Ishikawa (cell line): ENCODE data around the gene IFI27L1.

Experiments
- CEBPB ChIP-seq: IDR thresholded peaks from 2 replicates; pipeline ENCODE4 v1.6.1; 2012
- CREB1 ChIP-seq: IDR thresholded peaks from 2 replicates; pipeline ENCODE4 v1.6.1; 2012; ENCODE audit warnings: low read depth
- EGR1 ChIP-seq: IDR thresholded peaks from 2 replicates; pipeline ENCODE4 v1.6.1; 2012
- EP300 ChIP-seq: IDR thresholded peaks from 2 replicates; pipeline ENCODE4 v1.6.1; 2012; ENCODE audit warnings: borderline replicate concordance
- FOXM1 ChIP-seq: IDR thresholded peaks from 2 replicates; pipeline ENCODE4 v1.6.1; 2012; ENCODE audit warnings: low read depth, borderline replicate concordance
- NFIC ChIP-seq: IDR thresholded peaks from 2 replicates; pipeline ENCODE4 v1.6.1; 2012
- RAD21 ChIP-seq: IDR thresholded peaks from 2 replicates; pipeline ENCODE4 v1.6.1; 2012; ENCODE audit warnings: low read depth
- TAF1 ChIP-seq: IDR thresholded peaks from 2 replicates; pipeline ENCODE4 v1.6.1; 2012; ENCODE audit warnings: low read depth, mild to moderate bottlenecking
- TCF12 ChIP-seq: IDR thresholded peaks from 2 replicates; pipeline ENCODE4 v1.6.1; 2012; ENCODE audit warnings: low read depth
- TEAD4 ChIP-seq: IDR thresholded peaks from 2 replicates; pipeline ENCODE4 v1.6.1; 2012
- YY1 ChIP-seq: IDR thresholded peaks from 2 replicates; pipeline ENCODE4 v1.6.1; 2012; ENCODE audit warnings: low read depth
- ZBTB7A ChIP-seq: IDR thresholded peaks from 2 replicates; pipeline ENCODE4 v1.6.1; 2012; ENCODE audit warnings: low read depth
- TF ChIP-seq, protein P1 (sequence below): IDR thresholded peaks from 2 replicates; pipeline ENCODE4 v1.6.1; 2012
- TF ChIP-seq, protein P2 (sequence below): IDR thresholded peaks from 2 replicates; pipeline ENCODE4 v1.6.1; 2012
- TF ChIP-seq, protein P3 (sequence below): IDR thresholded peaks from 2 replicates; pipeline ENCODE4 v1.6.1; 2012; ENCODE audit warnings: low read depth, mild to moderate bottlenecking

IFI27L1 gene

DNA sequence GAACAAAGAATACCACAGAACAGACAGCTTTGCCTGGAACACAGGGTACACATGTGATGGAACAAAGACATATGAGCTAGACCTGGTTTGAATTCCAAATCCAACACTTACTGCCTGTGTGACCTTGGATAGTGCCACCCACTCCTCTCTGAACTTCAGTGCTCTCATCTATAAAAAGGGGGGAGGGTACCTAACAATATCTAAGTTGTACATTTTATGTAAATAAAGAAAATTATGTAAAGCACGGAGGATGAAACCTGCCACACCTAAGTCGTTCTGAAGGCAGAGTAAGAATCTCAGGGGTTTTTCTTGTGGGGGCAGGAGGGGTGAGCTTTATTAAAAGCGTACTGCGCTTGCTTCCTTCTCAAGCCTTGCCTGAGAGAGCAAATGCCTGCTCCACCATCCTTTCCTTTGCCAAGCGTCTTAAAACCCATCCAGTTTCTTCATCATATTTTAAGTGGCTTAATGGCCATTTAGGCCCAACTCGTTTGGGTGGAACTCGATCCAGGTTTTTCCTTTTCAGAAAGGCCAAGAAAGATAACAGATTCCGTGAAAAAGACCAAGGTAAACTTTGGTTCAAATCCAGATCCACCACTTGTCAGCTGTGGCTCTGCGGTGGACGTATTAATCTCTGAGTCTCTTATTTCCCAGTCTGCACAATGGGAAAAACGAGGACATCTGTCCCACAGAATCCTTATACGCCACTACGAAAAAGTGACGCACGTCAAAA, 1.1 kb upstream of the IFI27L1 start:
- no peak for TF ChIP-seq EP300
- no peak for TF ChIP-seq ZBTB7A
- no peak for TF ChIP-seq CREB1
- TF ChIP-seq TAF1: no peak
- TF ChIP-seq, protein P1, sequence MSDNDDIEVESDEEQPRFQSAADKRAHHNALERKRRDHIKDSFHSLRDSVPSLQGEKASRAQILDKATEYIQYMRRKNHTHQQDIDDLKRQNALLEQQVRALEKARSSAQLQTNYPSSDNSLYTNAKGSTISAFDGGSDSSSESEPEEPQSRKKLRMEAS: no peak
- TF ChIP-seq EGR1: no peak
- no peak for TF ChIP-seq FOXM1
- TF ChIP-seq, protein P2, sequence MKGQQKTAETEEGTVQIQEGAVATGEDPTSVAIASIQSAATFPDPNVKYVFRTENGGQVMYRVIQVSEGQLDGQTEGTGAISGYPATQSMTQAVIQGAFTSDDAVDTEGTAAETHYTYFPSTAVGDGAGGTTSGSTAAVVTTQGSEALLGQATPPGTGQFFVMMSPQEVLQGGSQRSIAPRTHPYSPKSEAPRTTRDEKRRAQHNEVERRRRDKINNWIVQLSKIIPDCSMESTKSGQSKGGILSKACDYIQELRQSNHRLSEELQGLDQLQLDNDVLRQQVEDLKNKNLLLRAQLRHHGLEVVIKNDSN: no peak
- no peak for TF ChIP-seq YY1
- no peak for TF ChIP-seq TCF12
- TF ChIP-seq, protein P3, sequence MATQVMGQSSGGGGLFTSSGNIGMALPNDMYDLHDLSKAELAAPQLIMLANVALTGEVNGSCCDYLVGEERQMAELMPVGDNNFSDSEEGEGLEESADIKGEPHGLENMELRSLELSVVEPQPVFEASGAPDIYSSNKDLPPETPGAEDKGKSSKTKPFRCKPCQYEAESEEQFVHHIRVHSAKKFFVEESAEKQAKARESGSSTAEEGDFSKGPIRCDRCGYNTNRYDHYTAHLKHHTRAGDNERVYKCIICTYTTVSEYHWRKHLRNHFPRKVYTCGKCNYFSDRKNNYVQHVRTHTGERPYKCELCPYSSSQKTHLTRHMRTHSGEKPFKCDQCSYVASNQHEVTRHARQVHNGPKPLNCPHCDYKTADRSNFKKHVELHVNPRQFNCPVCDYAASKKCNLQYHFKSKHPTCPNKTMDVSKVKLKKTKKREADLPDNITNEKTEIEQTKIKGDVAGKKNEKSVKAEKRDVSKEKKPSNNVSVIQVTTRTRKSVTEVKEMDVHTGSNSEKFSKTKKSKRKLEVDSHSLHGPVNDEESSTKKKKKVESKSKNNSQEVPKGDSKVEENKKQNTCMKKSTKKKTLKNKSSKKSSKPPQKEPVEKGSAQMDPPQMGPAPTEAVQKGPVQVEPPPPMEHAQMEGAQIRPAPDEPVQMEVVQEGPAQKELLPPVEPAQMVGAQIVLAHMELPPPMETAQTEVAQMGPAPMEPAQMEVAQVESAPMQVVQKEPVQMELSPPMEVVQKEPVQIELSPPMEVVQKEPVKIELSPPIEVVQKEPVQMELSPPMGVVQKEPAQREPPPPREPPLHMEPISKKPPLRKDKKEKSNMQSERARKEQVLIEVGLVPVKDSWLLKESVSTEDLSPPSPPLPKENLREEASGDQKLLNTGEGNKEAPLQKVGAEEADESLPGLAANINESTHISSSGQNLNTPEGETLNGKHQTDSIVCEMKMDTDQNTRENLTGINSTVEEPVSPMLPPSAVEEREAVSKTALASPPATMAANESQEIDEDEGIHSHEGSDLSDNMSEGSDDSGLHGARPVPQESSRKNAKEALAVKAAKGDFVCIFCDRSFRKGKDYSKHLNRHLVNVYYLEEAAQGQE: no peak
- no peak for TF ChIP-seq NFIC
- no peak for TF ChIP-seq CEBPB
- TF ChIP-seq TEAD4: no peak
- TF ChIP-seq RAD21: no peak

DNA sequence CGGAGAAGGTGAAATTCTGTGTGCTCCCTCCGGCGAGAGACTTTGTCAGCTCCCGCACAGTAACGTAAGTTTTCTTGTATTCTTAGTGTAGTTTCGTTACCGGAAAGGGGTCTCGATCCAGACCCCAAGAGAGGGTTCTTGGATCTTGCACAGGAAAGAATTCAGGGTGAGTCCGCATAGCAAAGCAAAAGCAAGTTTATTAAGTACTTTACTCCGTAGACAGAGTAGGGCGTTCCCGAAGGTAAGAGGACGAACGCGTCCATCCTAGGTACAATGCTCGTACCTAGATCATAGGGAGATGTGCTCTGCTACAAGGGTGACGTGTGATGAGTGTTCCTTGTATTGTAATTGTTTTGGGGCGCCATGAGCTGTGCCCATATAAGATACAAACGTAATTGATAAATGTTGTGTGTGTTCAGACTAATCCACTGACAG, 293 bp downstream of the IFI27L1 start:
- TF ChIP-seq YY1 (no peak), NFIC (no peak), RAD21 (no peak), ZBTB7A (no peak), TEAD4 (no peak), EGR1 (no peak), TAF1 (no peak), CREB1 (no peak), TCF12 (no peak), EP300 (no peak), FOXM1 (no peak), CEBPB (no peak)
- TF ChIP-seq, protein P3: no peak
- TF ChIP-seq, protein P2: no peak
- TF ChIP-seq, protein P1: no peak

DNA sequence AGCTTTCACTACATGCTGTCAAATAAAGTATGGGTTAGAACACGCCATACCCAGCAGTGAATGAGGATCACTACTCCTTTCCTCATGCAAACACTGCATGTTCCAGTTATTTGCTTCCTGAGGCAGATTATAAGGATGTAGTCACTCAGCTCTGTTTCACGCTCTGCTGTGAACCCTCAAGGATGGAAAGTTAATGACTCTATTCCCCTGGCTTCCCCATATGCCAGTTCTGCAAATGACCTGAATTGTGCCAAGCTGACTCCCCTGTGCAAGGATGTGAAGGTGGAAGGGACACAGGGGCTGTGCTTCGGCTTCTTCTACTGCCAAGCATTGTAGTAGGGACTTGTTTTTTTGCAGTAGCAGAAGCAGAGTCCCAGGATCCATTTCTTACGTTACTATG, 6.8 kb downstream of the IFI27L1 start:
- TF ChIP-seq FOXM1: no peak
- TF ChIP-seq CEBPB: no peak
- TF ChIP-seq CREB1: no peak
- no peak for TF ChIP-seq TEAD4
- no peak for TF ChIP-seq RAD21
- TF ChIP-seq TCF12: no peak
- TF ChIP-seq, protein P2: no peak
- TF ChIP-seq EGR1: no peak
- TF ChIP-seq NFIC: no peak
- no peak for TF ChIP-seq TAF1
- no peak for TF ChIP-seq YY1
- TF ChIP-seq, protein P1: no peak
- TF ChIP-seq, protein P3: no peak
- no peak for TF ChIP-seq ZBTB7A
- no peak for TF ChIP-seq EP300
